Ascending aorta (tissue), 2 donors: ENCODE data around the gene DNAJC16. TPM values are rescaled to one million over a fixed set of nuclear protein-coding genes. Genes with fewer than 3 reads are reported as not detected.

Experiments used
- DNase-seq, 2 donors: peaks; one replicate each; pipeline ENCODE4 v3.0.0-alpha.2; 2019; ENCODE audit warnings: low spot score in 2 of 2
- H3K27ac ChIP-seq, 2 donors: fragments of 200-600 bp; sonication (generic); one replicate each; pipeline ENCODE4 v1.5.1; 2016 to 2017; ENCODE audit warnings: mild to moderate bottlenecking in 1 of 2
- H3K27me3 ChIP-seq: fragments of 200-600 bp; sonication (generic); one replicate; pipeline ENCODE4 v1.5.1; 2017
- H3K36me3 ChIP-seq, 2 donors: fragments of 200-600 bp; sonication (generic); one replicate each; pipeline ENCODE4 v1.5.1; 2016
- H3K4me1 ChIP-seq, 2 donors: fragments of 200-600 bp; sonication (generic); one replicate each; pipeline ENCODE4 v1.5.1; 2016 to 2017; ENCODE audit warnings: mild to moderate bottlenecking in 1 of 2
- H3K4me3 ChIP-seq, 2 donors: fragments of 200-600 bp; sonication (generic); one replicate each; pipeline ENCODE4 v1.5.1; 2016 to 2017; ENCODE audit warnings: mild to moderate bottlenecking in 1 of 2
- H3K9me3 ChIP-seq, 2 donors: fragments of 200-600 bp; sonication (generic); one replicate each; pipeline ENCODE4 v1.5.1; 2016
- CTCF ChIP-seq, 3 experiments: fragments of 200-600 bp in 2 of 3; fragments of 450-650 bp in 1 of 3; sonication (generic) in 2 of 3; IDR thresholded peaks; one replicate each; pipeline ENCODE4 v1.5.1; 2016 to 2019; ENCODE audit warnings: antibody characterized with exemption in 3 of 3, mild to moderate bottlenecking in 1 of 3, moderate library complexity in 1 of 3
- intact Hi-C: fragments of 100-400 bp; cut with DNase I; formaldehyde crosslinking; loops from one replicate; pipeline ENCODE4 v1.15.1; 2023
- total RNA-seq: library from RNA; depleted of rRNA; stranded (reverse); fragments of >200 nt; gene quantifications from one replicate; pipeline ENCODE4 v1.1.0, GENCODE V29; 2016

Gene DNAJC16
- total RNA-seq, 1 donor from 2014 or later, result 11.4 TPM

- DNase-seq, result peak in 1 of 2 donors; percentile 18
- no peak for TF ChIP-seq CTCF (IDR thresholded peaks at IDR 0.05)
- peaks cover 0 to 11% of the 10 kb centered on the region in 2 donors for H3K4me1 ChIP-seq
- no peak overlapping the region for H3K27ac ChIP-seq
- no peaks in the 10 kb centered on the region for H3K27me3 ChIP-seq
- no peaks in the 10 kb centered on the region for H3K9me3 ChIP-seq
- peaks cover 6 to 14% of the 10 kb centered on the region in 2 donors for H3K36me3 ChIP-seq
- H3K4me3 ChIP-seq, result no peak overlapping the region
- intact Hi-C loops, result no loop called here
Measured at GRCh38 chr1:15622712-15623373, 96.2 kb downstream of the DNAJC16 start.

GRCh38 chr1:15623435-15623834 lies 96.8 kb downstream of the DNAJC16 start:
- Histone ChIP-seq H3K4me3 (no peak overlapping the region), H3K27ac (no peak overlapping the region), H3K4me1 (peaks cover 0 to 11% of the 10 kb centered on the region in 2 donors), H3K27me3 (no peaks in the 10 kb centered on the region), H3K9me3 (no peaks in the 10 kb centered on the region), H3K36me3 (peaks cover 6 to 15% of the 10 kb centered on the region in 2 donors)
- intact Hi-C loops, result no loop called here
- no peak for TF ChIP-seq CTCF (IDR thresholded peaks at IDR 0.05)
- DNase-seq, result peak in 1 of 2 donors; percentile 22

- intact Hi-C loops, result no loop called here
- H3K27me3 ChIP-seq, result no peaks in the 10 kb centered on the region
- H3K4me3 ChIP-seq, result no peak overlapping the region
- peaks cover 6 to 15% of the 10 kb centered on the region in 2 donors for H3K36me3 ChIP-seq
- TF ChIP-seq CTCF (IDR thresholded peaks at IDR 0.05), result no peak
- peaks cover 0 to 8% of the 10 kb centered on the region in 2 donors for H3K4me1 ChIP-seq
- DNase-seq, result peak in 1 of 2 donors; percentile 8
- H3K27ac ChIP-seq, result no peak overlapping the region
- H3K9me3 ChIP-seq, result no peaks in the 10 kb centered on the region
Measured at GRCh38 chr1:15624133-15624714, 97.6 kb downstream of the DNAJC16 start.

- Histone ChIP-seq H3K9me3 (no peaks in the 10 kb centered on the region), H3K27ac (no peak overlapping the region), H3K27me3 (no peaks in the 10 kb centered on the region), H3K4me1 (peaks cover 0 to 3% of the 10 kb centered on the region in 2 donors), H3K36me3 (peaks cover 11 to 19% of the 10 kb centered on the region in 2 donors), H3K4me3 (no peak overlapping the region)
- intact Hi-C loops, result no loop called here
- no peak for TF ChIP-seq CTCF (IDR thresholded peaks at IDR 0.05)
- no peak for DNase-seq
Measured at GRCh38 chr1:15625056-15625917, 98.6 kb downstream of the DNAJC16 start.

Other genes starting within 250 kb of the DNAJC16 start
- 116 TPM for gene EFHD2, start 117.0 kb upstream of the DNAJC16 start, total RNA-seq
- gene CTRC, start 88.4 kb upstream of the DNAJC16 start, total RNA-seq, result not detected
- gene CELA2A, start 70.1 kb upstream of the DNAJC16 start, total RNA-seq, result not detected
- gene CELA2B, start 50.7 kb upstream of the DNAJC16 start, total RNA-seq, result not detected
- 15.5 TPM for gene CASP9, start 2.6 kb upstream of the DNAJC16 start, total RNA-seq
- gene AGMAT, start 58.2 kb downstream of the DNAJC16 start, total RNA-seq, result 1.1 TPM
- 13.0 TPM for gene DDI2, start 90.6 kb downstream of the DNAJC16 start, total RNA-seq
- gene PLEKHM2, start 157.5 kb downstream of the DNAJC16 start, total RNA-seq, result 129 TPM
- gene SLC25A34, start 209.4 kb downstream of the DNAJC16 start, total RNA-seq, result 5.7 TPM
- not detected for gene TMEM82, start 215.7 kb downstream of the DNAJC16 start, total RNA-seq
- 641 TPM for gene FBLIM1, start 231.9 kb downstream of the DNAJC16 start, total RNA-seq